ENCODE data around the gene MAPK8. TPM values are rescaled to one million over a fixed set of nuclear protein-coding genes. Genes with fewer than 3 reads are reported as not detected.

The MAPK8 gene
- total and polyA plus RNA-seq, 9 of the 15 experiments (the other 6 are each of a cell fraction or from before 2014, with no cell fraction given) = 6.4 to 159 (median 71.0) TPM

- peak; percentile 59 for TF ChIP-seq JUND (IDR thresholded peaks at IDR 0.05; ENCODE audit: borderline replicate concordance, low read depth, low read length)
- TF ChIP-seq JUND (tag; IDR thresholded peaks at IDR 0.05; ENCODE audit: borderline replicate concordance, low read depth, low read length) = no peak; the same call in 2 of the 3 replicates
- TF ChIP-seq PKNOX1 (IDR thresholded peaks at IDR 0.05) = peak; percentile 37
- TF ChIP-seq CREM (IDR thresholded peaks at IDR 0.05; ENCODE audit: low read depth) = peak; percentile 46; the same call in 1 of the 2 replicates
- TF ChIP-seq MTA3 (IDR thresholded peaks at IDR 0.05; ENCODE audit: borderline replicate concordance) = 0 out of 2 replicates have a peak, but pooled peaks have one; percentile 24
- peak; percentile 60 for TF ChIP-seq REST (IDR thresholded peaks at IDR 0.05; ENCODE audit: borderline replicate concordance)
- TF ChIP-seq REST (CRISPR knock-in tag; IDR thresholded peaks at IDR 0.05; ENCODE audit: low read depth) = no peak
- no peak for TF ChIP-seq ATF1 (CRISPR knock-in tag; IDR thresholded peaks at IDR 0.05)
- peak; percentile 57; the same call in 1 of the 2 replicates for TF ChIP-seq ATF1 (tag; IDR thresholded peaks at IDR 0.05)
- TF ChIP-seq MYC (IDR thresholded peaks at IDR 0.05; ENCODE audit: low read depth, low read length) = 0 out of 2 replicates have a peak, but pooled peaks have one; percentile 55
- TF ChIP-seq MYC (CRISPR knock-in tag; IDR thresholded peaks at IDR 0.05; ENCODE audit: borderline replicate concordance, low read depth) = no peak
- peak; percentile 68; the same call in 1 of the 2 replicates for TF ChIP-seq ZNF24 (IDR thresholded peaks at IDR 0.05)
- no peak for TF ChIP-seq ZNF696 (CRISPR knock-in tag; conservative IDR thresholded peaks at IDR 0.05)
- TF ChIP-seq SIN3A (IDR thresholded peaks at IDR 0.05; ENCODE audit: borderline replicate concordance in 2 of 2, control insufficient read depth in 1 of 2, low read depth in 2 of 2, low read length in 2 of 2) = no peak
- no peak for TF ChIP-seq SRSF3 (IDR thresholded peaks at IDR 0.05; ENCODE audit: insufficient read depth, low read length)
- peak in 1 of 2 experiments; percentile 41; a peak in 1 of 4 replicates for TF ChIP-seq TBL1XR1 (IDR thresholded peaks at IDR 0.05; ENCODE audit: low read length in 2 of 2)
Observed at GRCh38 chr10:48289501-48290238, 16.8 kb upstream of the MAPK8 start (continued).

Data from K562 (cell line).